Gastrocnemius medialis (tissue), 4 donors: ENCODE measurements around the gene GPR180. TPM values are rescaled to one million over a fixed set of nuclear protein-coding genes. Genes with fewer than 3 reads are reported as not detected.

Source experiments
- ATAC-seq, 2 donors: fragments of 150-250 bp; one replicate each; pipeline ENCODE4 v1.9.1; 2016
- DNase-seq, 2 donors: peaks; one replicate each; pipeline ENCODE4 v3.0.0-alpha.2; 2019
- H3K27ac ChIP-seq, 4 donors: fragments of 200-600 bp; sonication (generic); 1 replicate in 1 of 4; 2 replicates in 3 of 4; pipeline ENCODE4 v1.5.1; 2016 to 2018; ENCODE audit warnings: mild to moderate bottlenecking in 2 of 4, moderate library complexity in 1 of 4
- H3K27me3 ChIP-seq, 3 donors: fragments of 200-600 bp; sonication (generic) in 2 of 3; 1 replicate in 1 of 3; 2 replicates in 2 of 3; pipeline versions ENCODE4 v1.5.1 to v1.6.0; 2016 to 2019; ENCODE audit warnings: mild to moderate bottlenecking in 1 of 3, moderate library complexity in 1 of 3
- H3K36me3 ChIP-seq, 2 donors: fragments of 200-600 bp; sonication (generic) in 1 of 2; one replicate each; pipeline ENCODE4 v1.5.1; 2017 to 2018
- H3K4me1 ChIP-seq, 2 donors: fragments of 200-600 bp; sonication (generic) in 1 of 2; one replicate each; pipeline ENCODE4 v1.5.1; 2016 to 2017; ENCODE audit warnings: mild to moderate bottlenecking in 2 of 2
- H3K4me3 ChIP-seq, 4 donors: fragments of 200-600 bp; sonication (generic) in 3 of 4; 1 replicate in 1 of 4; 2 replicates in 3 of 4; pipeline ENCODE4 v1.5.1; 2016 to 2019; ENCODE audit warnings: mild to moderate bottlenecking in 2 of 4
- H3K9me3 ChIP-seq, 3 donors: fragments of 200-600 bp; sonication (generic) in 2 of 3; 1 replicate in 1 of 3; 2 replicates in 2 of 3; pipeline ENCODE4 v1.5.1; 2016 to 2019
- POLR2A ChIP-seq, 2 donors: fragments of 450-650 bp; IDR thresholded peaks; one replicate each; pipeline ENCODE4 v1.6.1; 2017; ENCODE audit warnings: antibody characterized with exemption in 2 of 2, mild to moderate bottlenecking in 2 of 2, moderate library complexity in 2 of 2
- in situ Hi-C, 4 donors: fragments of 200-750 bp; cut with MboI; loops; one replicate each; pipeline versions ENCODE4 v1.15.0 to v1.8.0; 2017; ENCODE audit warnings: low sequenced_read_pairs in 4 of 4
- intact Hi-C: fragments of 100-400 bp; cut with DNase I; formaldehyde crosslinking; loops from one replicate; pipeline ENCODE4 v1.15.1; 2023; ENCODE audit warnings: low total_unique reads
- total RNA-seq, 4 donors: library from RNA; depleted of rRNA; stranded (reverse); fragments of >200 nt; gene quantifications; one replicate each; pipeline versions ENCODE4 v1.1.0 to v1.2.3, GENCODE V29; 2016
- TF ChIP-seq, protein P1 (sequence below), 5 experiments: fragments of 450-650 bp in 3 of 5; fragments of 200-600 bp in 2 of 5; sonication (generic) in 2 of 5; IDR thresholded peaks in 4 of 5; conservative IDR thresholded peaks in 1 of 5; 1 replicate in 4 of 5; 2 replicates in 1 of 5; pipeline ENCODE4 v1.5.1; 2016 to 2019; ENCODE audit warnings: antibody characterized with exemption in 5 of 5, mild to moderate bottlenecking in 3 of 5, moderate library complexity in 3 of 5

Gene GPR180
- total RNA-seq, 4 donors from 2014 or later: 3.2 to 4.8 (median 4.1) TPM

DNA sequence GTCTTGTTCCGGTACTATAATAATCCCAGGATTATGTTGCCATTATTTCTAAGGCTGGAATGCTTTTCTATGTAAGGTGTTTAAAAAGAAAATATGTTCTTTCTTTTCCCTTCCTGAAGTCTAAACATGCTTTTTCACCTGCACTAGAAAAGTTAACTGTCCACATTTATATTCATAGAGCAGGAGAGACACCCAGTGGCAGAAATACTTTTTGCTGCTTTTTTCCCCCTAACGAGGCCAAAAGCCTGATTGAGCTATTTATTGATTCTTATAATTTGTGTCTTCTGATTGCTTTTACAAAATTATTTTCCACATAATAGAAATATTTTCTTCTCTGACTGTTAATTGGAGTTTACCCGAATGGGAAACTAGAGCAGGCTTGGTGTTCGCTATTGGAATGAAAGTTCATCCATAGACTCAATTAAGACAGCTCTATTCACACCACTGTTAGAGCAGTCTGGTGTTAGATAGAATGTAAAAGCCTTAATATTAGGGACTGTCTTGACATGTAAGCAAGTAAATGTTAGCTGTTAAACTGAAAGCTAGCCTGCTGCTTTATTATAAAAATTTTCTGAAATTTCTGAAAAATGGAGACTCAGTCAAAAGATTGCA is 15.8 kb downstream of the GPR180 start:
- DNase-seq (no peak), ATAC-seq (no peak)
- no peak overlapping the region for H3K27ac ChIP-seq
- TF ChIP-seq POLR2A (IDR thresholded peaks at IDR 0.05): no peak
- TF ChIP-seq, protein P1, sequence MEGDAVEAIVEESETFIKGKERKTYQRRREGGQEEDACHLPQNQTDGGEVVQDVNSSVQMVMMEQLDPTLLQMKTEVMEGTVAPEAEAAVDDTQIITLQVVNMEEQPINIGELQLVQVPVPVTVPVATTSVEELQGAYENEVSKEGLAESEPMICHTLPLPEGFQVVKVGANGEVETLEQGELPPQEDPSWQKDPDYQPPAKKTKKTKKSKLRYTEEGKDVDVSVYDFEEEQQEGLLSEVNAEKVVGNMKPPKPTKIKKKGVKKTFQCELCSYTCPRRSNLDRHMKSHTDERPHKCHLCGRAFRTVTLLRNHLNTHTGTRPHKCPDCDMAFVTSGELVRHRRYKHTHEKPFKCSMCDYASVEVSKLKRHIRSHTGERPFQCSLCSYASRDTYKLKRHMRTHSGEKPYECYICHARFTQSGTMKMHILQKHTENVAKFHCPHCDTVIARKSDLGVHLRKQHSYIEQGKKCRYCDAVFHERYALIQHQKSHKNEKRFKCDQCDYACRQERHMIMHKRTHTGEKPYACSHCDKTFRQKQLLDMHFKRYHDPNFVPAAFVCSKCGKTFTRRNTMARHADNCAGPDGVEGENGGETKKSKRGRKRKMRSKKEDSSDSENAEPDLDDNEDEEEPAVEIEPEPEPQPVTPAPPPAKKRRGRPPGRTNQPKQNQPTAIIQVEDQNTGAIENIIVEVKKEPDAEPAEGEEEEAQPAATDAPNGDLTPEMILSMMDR (IDR thresholded peaks at IDR 0.05 in 4 of 5, conservative IDR thresholded peaks at IDR 0.05 in 1 of 5): peak; percentile 29 to 64 (median 59)
- H3K4me3 ChIP-seq: no peak overlapping the region
- no peaks in the 10 kb centered on the region for H3K9me3 ChIP-seq
- no peaks in the 10 kb centered on the region for H3K36me3 ChIP-seq
- no peaks in the 10 kb centered on the region for H3K4me1 ChIP-seq
- in situ Hi-C loops (loop anchor here in 2 of 4 donors (5.0 to 10.0 kb wide), 2 partner anchors 180 to 183 kb away; no protein-coding TSS in a partner anchor), intact Hi-C loops (loop anchor here (1.0 kb wide), 1 partner anchor 182 kb away; no protein-coding TSS in a partner anchor)
- H3K27me3 ChIP-seq: no peaks in the 10 kb centered on the region

DNA sequence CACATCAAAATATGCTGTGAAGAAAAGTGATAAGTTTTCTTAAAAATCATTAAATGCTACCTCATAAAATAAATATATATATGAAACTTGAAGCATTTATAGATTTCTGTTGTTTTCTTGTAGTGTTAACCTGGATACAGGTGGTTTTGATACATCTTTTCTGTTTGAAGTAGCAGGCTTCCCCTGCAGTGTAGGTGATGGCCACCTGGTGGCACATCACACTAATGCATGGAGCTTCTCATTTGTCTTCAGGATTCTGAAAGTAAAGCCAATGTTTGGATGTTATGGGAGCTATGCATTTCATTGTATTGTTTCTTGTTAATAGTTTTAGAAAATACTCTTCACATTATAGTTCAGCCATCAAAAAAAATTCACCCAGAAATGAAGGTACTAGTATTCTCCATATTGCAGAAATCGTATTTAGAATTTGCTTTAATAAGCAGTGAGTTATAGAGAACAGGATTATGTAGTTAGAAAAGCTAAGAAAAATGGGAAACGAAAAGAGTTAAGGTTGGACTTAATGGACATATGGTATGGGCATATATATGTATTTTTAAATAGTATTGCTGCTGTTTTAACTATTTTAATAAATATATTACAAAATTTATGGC is 18.7 kb downstream of the GPR180 start:
- Histone ChIP-seq H3K4me3 (no peak overlapping the region), H3K27me3 (no peaks in the 10 kb centered on the region), H3K4me1 (no peaks in the 10 kb centered on the region), H3K36me3 (no peaks in the 10 kb centered on the region), H3K27ac (no peak overlapping the region), H3K9me3 (no peaks in the 10 kb centered on the region)
- no peak for TF ChIP-seq POLR2A (IDR thresholded peaks at IDR 0.05)
- TF ChIP-seq, protein P1 (IDR thresholded peaks at IDR 0.05 in 4 of 5, conservative IDR thresholded peaks at IDR 0.05 in 1 of 5): peak in 1 of 5 experiments; percentile 30
- DNase-seq (no peak), ATAC-seq (no peak)
- intact Hi-C loops: no loop called here
- in situ Hi-C loops: loop anchor here in 2 of 4 donors (5.0 kb wide), 1 partner anchor 183 kb away; no protein-coding TSS in a partner anchor

DNA sequence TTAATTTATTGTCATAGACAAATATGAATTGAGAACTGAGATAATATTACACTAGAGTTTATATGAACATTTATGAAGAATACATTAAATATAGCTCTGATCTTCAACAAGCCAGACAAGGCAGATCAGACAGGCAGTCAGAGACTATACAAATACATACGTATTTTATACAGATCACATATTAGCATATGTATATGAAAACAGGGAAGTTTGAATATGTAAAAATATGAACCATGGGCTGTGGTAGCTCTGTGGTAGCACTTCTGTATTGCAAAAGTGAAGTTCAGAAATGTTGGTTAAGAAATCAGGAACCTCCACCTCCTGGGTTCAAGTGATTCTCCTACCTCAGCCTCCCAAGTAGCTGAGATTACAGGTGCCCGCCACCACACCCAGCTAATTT is 20.7 kb downstream of the GPR180 start:
- Histone ChIP-seq H3K4me1 (no peaks in the 10 kb centered on the region), H3K4me3 (no peak overlapping the region), H3K36me3 (no peaks in the 10 kb centered on the region), H3K9me3 (no peaks in the 10 kb centered on the region), H3K27me3 (no peaks in the 10 kb centered on the region), H3K27ac (no peak overlapping the region)
- ATAC-seq (no peak), DNase-seq (no peak)
- intact Hi-C loops (no loop called here), in situ Hi-C loops (loop anchor here in 2 of 4 donors (5.0 kb wide), 1 partner anchor 185 kb away; no protein-coding TSS in a partner anchor)
- TF ChIP-seq, protein P1 (IDR thresholded peaks at IDR 0.05 in 4 of 5, conservative IDR thresholded peaks at IDR 0.05 in 1 of 5): no peak
- no peak for TF ChIP-seq POLR2A (IDR thresholded peaks at IDR 0.05)

DNA sequence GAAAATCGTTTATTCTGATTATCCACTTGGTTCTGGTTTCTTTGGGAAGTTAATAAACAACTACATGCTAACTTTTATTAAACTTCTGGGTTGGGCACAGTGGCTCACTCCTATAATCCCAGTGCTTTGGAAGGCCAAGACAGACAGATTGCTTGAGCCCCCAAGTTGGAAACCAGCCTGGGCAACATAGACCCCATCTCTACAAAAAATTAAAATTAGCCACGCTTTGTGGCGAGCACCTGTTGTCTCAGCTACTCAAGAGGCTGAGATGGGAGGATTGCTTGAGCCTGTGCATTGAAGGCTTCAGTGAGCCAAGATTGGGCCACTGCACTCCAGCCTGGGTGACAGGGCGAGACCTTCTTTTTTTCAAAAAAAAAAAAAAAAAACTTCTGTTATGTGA is 21.7 kb downstream of the GPR180 start:
- intact Hi-C loops (no loop called here), in situ Hi-C loops (loop anchor here in 2 of 4 donors (5.0 kb wide), 1 partner anchor 186 kb away; no protein-coding TSS in a partner anchor)
- TF ChIP-seq, protein P1 (IDR thresholded peaks at IDR 0.05 in 4 of 5, conservative IDR thresholded peaks at IDR 0.05 in 1 of 5): no peak
- TF ChIP-seq POLR2A (IDR thresholded peaks at IDR 0.05): no peak
- Histone ChIP-seq H3K36me3 (no peaks in the 10 kb centered on the region), H3K9me3 (no peaks in the 10 kb centered on the region), H3K27ac (no peak overlapping the region), H3K4me3 (no peak overlapping the region), H3K27me3 (no peaks in the 10 kb centered on the region), H3K4me1 (no peaks in the 10 kb centered on the region)
- DNase-seq (no peak), ATAC-seq (no peak)
